ENCODE results near the gene RPRD1A. TPM values are rescaled to one million over a fixed set of nuclear protein-coding genes. Genes with fewer than 3 reads are reported as not detected.

The RPRD1A gene
- total and polyA plus RNA-seq, 2 donors from 2014 or later = 25.9 to 42.4 TPM

- H3K9ac ChIP-seq (ENCODE audit: low read length in 3 of 3) = no peak overlapping the region
- TF ChIP-seq CTCF (IDR thresholded peaks at IDR 0.05; ENCODE audit: borderline replicate concordance, extremely low read depth, insufficient read depth) = no peak
- FAIRE-seq = no peak
- no peaks in the 10 kb centered on the region for H3K36me3 ChIP-seq (ENCODE audit: control insufficient read depth in 2 of 3, insufficient read depth in 3 of 3, low read length in 3 of 3)
- DNase-seq = no peak
- H3K27ac ChIP-seq (ENCODE audit: low read depth in 2 of 2, low read length in 2 of 2) = no peak overlapping the region
- intact Hi-C loops (cut with DNase I) = loop anchor here (10.0 kb wide), 1 partner anchor 57 kb away; no protein-coding TSS in a partner anchor
- H3K27me3 ChIP-seq (ENCODE audit: control insufficient read depth, insufficient read depth, low read length) = no peaks in the 10 kb centered on the region
- no peak overlapping the region for H3K4me3 ChIP-seq (ENCODE audit: low read length in 3 of 3)
- H3K9me3 ChIP-seq (ENCODE audit: control insufficient read depth in 2 of 3, insufficient read depth in 1 of 3, low read length in 3 of 3) = peaks cover 0 to 16% (median 0%) of the 10 kb centered on the region in 3 donors
- no peaks in the 10 kb centered on the region for H3K4me1 ChIP-seq (ENCODE audit: control insufficient read depth in 2 of 3, insufficient read depth in 2 of 3, low read depth in 1 of 3, low read length in 3 of 3)
These were observed 15.6 kb downstream of the RPRD1A start for GRCh38 chr18:36051760-36052159.

- Histone ChIP-seq H3K9me3 (ENCODE audit: control insufficient read depth in 2 of 3, insufficient read depth in 1 of 3, low read length in 3 of 3) (peaks cover 0 to 16% (median 0%) of the 10 kb centered on the region in 3 donors), H3K27ac (ENCODE audit: low read depth in 2 of 2, low read length in 2 of 2) (no peak overlapping the region), H3K4me1 (ENCODE audit: control insufficient read depth in 2 of 3, insufficient read depth in 2 of 3, low read depth in 1 of 3, low read length in 3 of 3) (peaks cover 0 to 4% (median 0%) of the 10 kb centered on the region in 3 donors), H3K4me3 (ENCODE audit: low read length in 3 of 3) (no peak overlapping the region), H3K36me3 (ENCODE audit: control insufficient read depth in 2 of 3, insufficient read depth in 3 of 3, low read length in 3 of 3) (no peaks in the 10 kb centered on the region), H3K27me3 (ENCODE audit: control insufficient read depth, insufficient read depth, low read length) (no peaks in the 10 kb centered on the region), H3K9ac (ENCODE audit: low read length in 3 of 3) (no peak overlapping the region)
- intact Hi-C loops (cut with DNase I) = loop anchor here (10.0 kb wide), 1 partner anchor 56 kb away; no protein-coding TSS in a partner anchor
- TF ChIP-seq CTCF (IDR thresholded peaks at IDR 0.05; ENCODE audit: borderline replicate concordance, extremely low read depth, insufficient read depth) = no peak
- no peak for FAIRE-seq
- no peak for DNase-seq
These were observed 16.9 kb downstream of the RPRD1A start for GRCh38 chr18:36050479-36050878.

GRCh38 chr18:36047521-36047920 lies 19.8 kb downstream of the RPRD1A start:
- no peak for TF ChIP-seq CTCF (IDR thresholded peaks at IDR 0.05; ENCODE audit: borderline replicate concordance, extremely low read depth, insufficient read depth)
- peaks cover 0 to 16% (median 0%) of the 10 kb centered on the region in 3 donors for H3K9me3 ChIP-seq (ENCODE audit: control insufficient read depth in 2 of 3, insufficient read depth in 1 of 3, low read length in 3 of 3)
- H3K4me1 ChIP-seq (ENCODE audit: control insufficient read depth in 2 of 3, insufficient read depth in 2 of 3, low read depth in 1 of 3, low read length in 3 of 3) = peaks cover 0 to 4% (median 4%) of the 10 kb centered on the region in 3 donors
- no peak for DNase-seq
- FAIRE-seq = no peak
- H3K27ac ChIP-seq (ENCODE audit: low read depth in 2 of 2, low read length in 2 of 2) = no peak overlapping the region
- H3K4me3 ChIP-seq (ENCODE audit: low read length in 3 of 3) = no peak overlapping the region
- no peaks in the 10 kb centered on the region for H3K36me3 ChIP-seq (ENCODE audit: control insufficient read depth in 2 of 3, insufficient read depth in 3 of 3, low read length in 3 of 3)
- intact Hi-C loops (cut with DNase I) = no loop called here
- H3K27me3 ChIP-seq (ENCODE audit: control insufficient read depth, insufficient read depth, low read length) = no peaks in the 10 kb centered on the region
- H3K9ac ChIP-seq (ENCODE audit: low read length in 3 of 3) = no peak overlapping the region

- Histone ChIP-seq H3K27me3 (ENCODE audit: control insufficient read depth, insufficient read depth, low read length) (no peaks in the 10 kb centered on the region), H3K4me3 (ENCODE audit: low read length in 3 of 3) (no peak overlapping the region), H3K4me1 (ENCODE audit: control insufficient read depth in 2 of 3, insufficient read depth in 2 of 3, low read depth in 1 of 3, low read length in 3 of 3) (peaks cover 0 to 10% (median 4%) of the 10 kb centered on the region in 3 donors), H3K27ac (ENCODE audit: low read depth in 2 of 2, low read length in 2 of 2) (no peak overlapping the region), H3K9me3 (ENCODE audit: control insufficient read depth in 2 of 3, insufficient read depth in 1 of 3, low read length in 3 of 3) (peaks cover 0 to 16% (median 0%) of the 10 kb centered on the region in 3 donors), H3K9ac (ENCODE audit: low read length in 3 of 3) (no peak overlapping the region), H3K36me3 (ENCODE audit: control insufficient read depth in 2 of 3, insufficient read depth in 3 of 3, low read length in 3 of 3) (no peaks in the 10 kb centered on the region)
- FAIRE-seq (no peak), DNase-seq (no peak)
- intact Hi-C loops (cut with DNase I) = no loop called here
- no peak for TF ChIP-seq CTCF (IDR thresholded peaks at IDR 0.05; ENCODE audit: borderline replicate concordance, extremely low read depth, insufficient read depth)
These were observed 20.5 kb downstream of the RPRD1A start for GRCh38 chr18:36046898-36047297.
